Mesothelial cell of epicardium (in vitro differentiated cells): ENCODE measurements around the gene EPPIN. TPM values are rescaled to one million over a fixed set of nuclear protein-coding genes. Genes with fewer than 3 reads are reported as not detected.
A peak's percentile ranks its signal among the peaks of the same experiment; 100 is the strongest.
"Not testable (repeated sequence)": the region's sequence is repeated elsewhere in the genome, so short reads cannot be mapped to it uniquely, and the experiment has no call there.

Source experiments
- DNase-seq, 2 experiments: peaks; one replicate each; pipeline ENCODE4 v3.0.0; 2021; ENCODE audit warnings: low spot score in 2 of 2; ENCODE audit not compliant: unreplicated experiment in 2 of 2
- H3K27ac Mint-ChIP-seq: 2 replicates; pipeline ENCODE4 v1.8.0; 2021; ENCODE audit warnings: mixed read lengths
- H3K27me3 Mint-ChIP-seq: 2 replicates; pipeline ENCODE4 v1.8.0; 2021; ENCODE audit warnings: low read depth, mixed read lengths
- H3K36me3 Mint-ChIP-seq: 2 replicates; pipeline ENCODE4 v1.8.0; 2021; ENCODE audit warnings: mixed read lengths
- H3K4me1 Mint-ChIP-seq: 2 replicates; pipeline ENCODE4 v1.8.0; 2021; ENCODE audit warnings: mixed read lengths
- H3K4me3 Mint-ChIP-seq: 2 replicates; pipeline ENCODE4 v1.8.0; 2021; ENCODE audit warnings: mild to moderate bottlenecking, moderate library complexity, mixed read lengths
- H3K9me3 Mint-ChIP-seq: 2 replicates; pipeline ENCODE4 v1.8.0; 2021; ENCODE audit warnings: mixed read lengths
- CTCF ChIP-seq: fragments of 200-600 bp; sonication (generic); IDR thresholded peaks from one replicate; pipeline ENCODE4 v1.5.0; 2021; ENCODE audit warnings: antibody characterized with exemption; ENCODE audit not compliant: unreplicated experiment
- total RNA-seq: library from RNA; stranded (reverse); gene quantifications from 3 replicates; pipeline ENCODE4 v1.2.1, GENCODE V29; 2021

EPPIN gene
- total RNA-seq, 1 donor from 2014 or later: not detected

- peaks cover 14% of the 10 kb centered on the region for H3K27me3 Mint-ChIP-seq
- H3K27ac Mint-ChIP-seq: peak overlapping the region; percentile 68
- H3K9me3 Mint-ChIP-seq: peaks cover 8% of the 10 kb centered on the region
- H3K4me3 Mint-ChIP-seq: no peak overlapping the region
- DNase-seq: no peak
- no peaks in the 10 kb centered on the region for H3K36me3 Mint-ChIP-seq
- no peak for TF ChIP-seq CTCF
- peaks cover 6% of the 10 kb centered on the region for H3K4me1 Mint-ChIP-seq
Observed at GRCh38 chr20:45576995-45577394, 29.8 kb upstream of the EPPIN start.

- H3K27me3 Mint-ChIP-seq: peaks cover 11% of the 10 kb centered on the region
- H3K27ac Mint-ChIP-seq: no peak overlapping the region
- no peak overlapping the region for H3K4me3 Mint-ChIP-seq
- H3K4me1 Mint-ChIP-seq: peaks cover 6% of the 10 kb centered on the region
- peaks cover 12% of the 10 kb centered on the region for H3K9me3 Mint-ChIP-seq
- DNase-seq: no peak
- no peak for TF ChIP-seq CTCF
- no peaks in the 10 kb centered on the region for H3K36me3 Mint-ChIP-seq
Observed at GRCh38 chr20:45575931-45576330, 28.7 kb upstream of the EPPIN start.

- H3K4me3 Mint-ChIP-seq, H3K27me3 Mint-ChIP-seq, DNase-seq, H3K27ac Mint-ChIP-seq, H3K4me1 Mint-ChIP-seq, H3K36me3 Mint-ChIP-seq: not testable (repeated sequence)
- H3K9me3 Mint-ChIP-seq: peaks cover 16% of the 10 kb centered on the region
Observed at GRCh38 chr20:45569650-45570049, 22.4 kb upstream of the EPPIN start.

GRCh38 chr20:45564760-45565276, 17.6 kb upstream of the EPPIN start:
- Mint-ChIP-seq H3K4me1 (no peaks in the 10 kb centered on the region), H3K27ac (no peak overlapping the region), H3K9me3 (peaks cover 3% of the 10 kb centered on the region), H3K27me3 (peaks cover 33% of the 10 kb centered on the region), H3K36me3 (no peaks in the 10 kb centered on the region), H3K4me3 (no peak overlapping the region)
- TF ChIP-seq CTCF: no peak
- no peak for DNase-seq

- Mint-ChIP-seq H3K4me3 (no peak overlapping the region), H3K36me3 (no peaks in the 10 kb centered on the region), H3K27ac (no peak overlapping the region), H3K27me3 (peaks cover 32% of the 10 kb centered on the region), H3K4me1 (no peaks in the 10 kb centered on the region), H3K9me3 (no peaks in the 10 kb centered on the region)
- no peak for TF ChIP-seq CTCF
- DNase-seq: no peak
Observed at GRCh38 chr20:45555198-45555597, 8.0 kb upstream of the EPPIN start.

GRCh38 chr20:45552456-45552855, 5.3 kb upstream of the EPPIN start:
- Mint-ChIP-seq H3K4me1 (no peaks in the 10 kb centered on the region), H3K36me3 (no peaks in the 10 kb centered on the region)

More at GRCh38 chr20:45552456-45552855, 5.3 kb upstream of the EPPIN start:
- H3K27me3 Mint-ChIP-seq: peaks cover 29% of the 10 kb centered on the region
- no peaks in the 10 kb centered on the region for H3K9me3 Mint-ChIP-seq
- H3K4me3 Mint-ChIP-seq: no peak overlapping the region
- no peak overlapping the region for H3K27ac Mint-ChIP-seq
- TF ChIP-seq CTCF: no peak
- DNase-seq: no peak
